Testis (tissue), 3 donors: ENCODE data around the gene COL6A6. TPM values are rescaled to one million over a fixed set of nuclear protein-coding genes. Genes with fewer than 3 reads are reported as not detected.

ENCODE experiments used
- DNase-seq: peaks from one replicate; pipeline ENCODE4 v3.0.0-alpha.2; 2019
- H3K27ac ChIP-seq, 2 donors: fragments of 200-600 bp; sonication (generic); one replicate each; pipeline ENCODE4 v1.5.1; 2019
- H3K27me3 ChIP-seq: fragments of 200-600 bp; sonication (generic); one replicate; pipeline ENCODE4 v1.5.1; 2019
- H3K36me3 ChIP-seq: fragments of 200-600 bp; sonication (generic); one replicate; pipeline ENCODE4 v1.5.1; 2017; ENCODE audit warnings: low read depth; ENCODE audit errors: missing control alignments
- H3K4me1 ChIP-seq: fragments of 200-600 bp; sonication (generic); one replicate; pipeline ENCODE4 v1.5.1; 2019
- H3K4me3 ChIP-seq, 2 donors: fragments of 200-600 bp; sonication (generic); one replicate each; pipeline ENCODE4 v1.5.1; 2017 to 2019
- H3K9me3 ChIP-seq: fragments of 200-600 bp; sonication (generic); one replicate; pipeline ENCODE4 v1.5.1; 2017
- POLR2A ChIP-seq: fragments of 450-650 bp; IDR thresholded peaks from one replicate; pipeline ENCODE4 v1.6.1; 2017; ENCODE audit warnings: antibody characterized with exemption, mild to moderate bottlenecking, moderate library complexity
- WGBS, 2 donors: methylation state at CpG; one replicate each; pipeline ENCODE4 v1.1.5; 2018; 5-methylcytosine and 5-hydroxymethylcytosine counted together
- intact Hi-C: fragments of 100-400 bp; cut with DNase I; formaldehyde crosslinking; loops from one replicate; pipeline ENCODE4 v1.15.1; 2023; ENCODE audit warnings: low total_unique reads
- polyA plus RNA-seq: library from polyadenylated mRNA; stranded (reverse); fragments of 350-450 nt; fragmentation: Illumina TruSeq; extraction: RNeasy Lipid Tissue Mini Kit (QIAGEN cat#74804); gene quantifications from one replicate; pipeline ENCODE4 v1.2.3, GENCODE V29; 2014; ENCODE audit warnings: low read depth, low replicate concordance; ENCODE audit not compliant: insufficient read depth
- total RNA-seq, 2 donors: library from RNA; depleted of rRNA; stranded (reverse); fragments of >200 nt; gene quantifications; one replicate each; pipeline ENCODE4 v1.2.3, GENCODE V29; 2016
- TF ChIP-seq, protein P1 (sequence below), 3 experiments: fragments of 450-650 bp in 2 of 3; fragments of 200-600 bp in 1 of 3; sonication (generic) in 1 of 3; IDR thresholded peaks; one replicate each; pipeline ENCODE4 v1.5.1; 2016 to 2019; ENCODE audit warnings: antibody characterized with exemption in 3 of 3, mild to moderate bottlenecking in 2 of 3, moderate library complexity in 1 of 3

Gene COL6A6
- total and polyA plus RNA-seq, 3 donors from 2014 or later, result 1.3 to 2.4 (median 1.7) TPM

DNA sequence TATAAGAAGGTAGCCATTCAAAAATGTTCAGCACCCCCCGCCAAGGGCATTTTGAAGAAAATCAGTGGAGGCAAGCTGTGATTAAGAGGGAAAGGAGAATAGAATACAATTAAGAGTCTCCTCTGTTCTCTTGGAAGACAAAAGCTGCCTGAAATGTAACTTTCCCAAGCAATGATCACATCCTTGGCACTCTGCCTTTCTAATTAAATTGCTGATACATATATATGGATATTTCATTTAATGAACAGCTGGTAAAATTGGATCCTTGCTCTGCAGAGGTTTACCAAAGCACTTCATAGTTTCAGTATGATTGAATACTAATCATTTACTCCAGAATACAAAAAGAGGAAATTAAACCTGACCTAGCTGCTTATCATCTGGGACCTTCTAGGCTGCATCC lies 10.4 kb downstream of the COL6A6 start:
- no peak for TF ChIP-seq POLR2A
- TF ChIP-seq, protein P1, sequence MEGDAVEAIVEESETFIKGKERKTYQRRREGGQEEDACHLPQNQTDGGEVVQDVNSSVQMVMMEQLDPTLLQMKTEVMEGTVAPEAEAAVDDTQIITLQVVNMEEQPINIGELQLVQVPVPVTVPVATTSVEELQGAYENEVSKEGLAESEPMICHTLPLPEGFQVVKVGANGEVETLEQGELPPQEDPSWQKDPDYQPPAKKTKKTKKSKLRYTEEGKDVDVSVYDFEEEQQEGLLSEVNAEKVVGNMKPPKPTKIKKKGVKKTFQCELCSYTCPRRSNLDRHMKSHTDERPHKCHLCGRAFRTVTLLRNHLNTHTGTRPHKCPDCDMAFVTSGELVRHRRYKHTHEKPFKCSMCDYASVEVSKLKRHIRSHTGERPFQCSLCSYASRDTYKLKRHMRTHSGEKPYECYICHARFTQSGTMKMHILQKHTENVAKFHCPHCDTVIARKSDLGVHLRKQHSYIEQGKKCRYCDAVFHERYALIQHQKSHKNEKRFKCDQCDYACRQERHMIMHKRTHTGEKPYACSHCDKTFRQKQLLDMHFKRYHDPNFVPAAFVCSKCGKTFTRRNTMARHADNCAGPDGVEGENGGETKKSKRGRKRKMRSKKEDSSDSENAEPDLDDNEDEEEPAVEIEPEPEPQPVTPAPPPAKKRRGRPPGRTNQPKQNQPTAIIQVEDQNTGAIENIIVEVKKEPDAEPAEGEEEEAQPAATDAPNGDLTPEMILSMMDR (IDR thresholded peaks at IDR 0.05), result no peak
- Histone ChIP-seq H3K27me3 (no peaks in the 10 kb centered on the region), H3K27ac (no peak overlapping the region), H3K9me3 (no peaks in the 10 kb centered on the region), H3K4me1 (no peaks in the 10 kb centered on the region), H3K4me3 (no peak overlapping the region), H3K36me3 (no peaks in the 10 kb centered on the region)
- intact Hi-C loops, result no loop called here
- DNase-seq, result no peak
- WGBS, 2 donors, result 72 to 73% methylated on average over 1 of the region's 1 CpG

DNA sequence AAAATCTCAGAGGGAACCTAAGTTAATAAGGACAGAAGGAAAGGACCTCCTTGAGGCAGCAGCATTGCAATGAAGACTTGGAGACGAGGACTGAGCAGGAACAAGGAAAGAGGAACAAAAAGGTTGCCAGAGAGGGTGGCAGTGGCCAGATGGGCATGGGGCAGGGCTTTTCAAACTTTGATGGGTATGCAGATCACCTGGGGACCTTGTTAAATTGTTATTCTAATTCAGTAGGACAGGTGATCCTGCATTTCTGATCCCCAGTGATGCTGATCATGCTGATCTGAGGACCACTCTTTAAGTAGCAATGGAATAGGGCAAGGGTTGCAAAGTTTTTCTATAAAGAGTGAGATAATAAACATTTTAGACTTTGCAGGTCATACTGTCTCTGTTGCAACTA lies 11.1 kb downstream of the COL6A6 start:
- Histone ChIP-seq H3K36me3 (no peaks in the 10 kb centered on the region), H3K4me1 (no peaks in the 10 kb centered on the region), H3K27me3 (no peaks in the 10 kb centered on the region), H3K4me3 (no peak overlapping the region), H3K27ac (no peak overlapping the region), H3K9me3 (no peaks in the 10 kb centered on the region)
- intact Hi-C loops, result no loop called here
- DNase-seq, result no peak
- 87 to 89% methylated on average over 1 of the region's 1 CpG for WGBS, 2 donors
- TF ChIP-seq, protein P1 (IDR thresholded peaks at IDR 0.05), result no peak

DNA sequence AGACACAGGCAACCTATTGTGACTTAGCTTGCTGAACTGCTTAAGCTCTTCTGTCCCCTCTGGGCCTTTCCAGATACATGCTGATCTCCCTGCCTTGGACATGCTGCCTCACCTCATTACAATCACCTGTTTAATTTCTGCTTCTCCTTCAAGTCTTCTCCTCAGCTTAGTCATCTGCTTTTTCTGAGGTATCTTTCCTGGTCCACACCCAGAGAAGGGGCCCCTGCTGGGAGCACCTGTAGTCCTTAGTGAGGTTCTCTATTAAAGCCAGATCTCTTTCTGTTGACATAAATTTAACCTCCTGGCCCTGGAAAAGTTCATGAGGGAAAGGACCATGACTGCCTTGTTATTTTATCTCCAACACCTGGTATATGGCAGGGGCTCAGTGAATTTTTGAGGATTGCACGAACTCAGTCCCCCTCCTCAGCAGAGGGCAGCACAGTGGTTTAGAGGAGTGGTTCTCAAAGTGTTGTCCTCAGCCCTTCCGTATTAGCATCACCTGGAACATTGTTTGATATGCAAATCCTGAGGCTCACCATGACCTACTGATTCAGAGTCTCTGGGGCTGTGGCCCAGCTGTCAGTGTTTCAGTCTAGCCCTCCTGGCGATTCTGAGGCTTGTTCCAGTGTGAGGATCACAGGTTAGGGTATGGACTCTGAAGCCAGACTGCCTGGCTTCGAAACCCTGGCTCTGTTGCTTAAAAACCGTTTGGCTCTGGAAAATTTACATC lies 12.7 kb downstream of the COL6A6 start:
- Histone ChIP-seq H3K9me3 (no peaks in the 10 kb centered on the region), H3K4me3 (no peak overlapping the region), H3K27ac (no peak overlapping the region), H3K4me1 (no peaks in the 10 kb centered on the region), H3K27me3 (no peaks in the 10 kb centered on the region), H3K36me3 (no peaks in the 10 kb centered on the region)
- intact Hi-C loops, result no loop called here
- TF ChIP-seq, protein P1 (IDR thresholded peaks at IDR 0.05), result no peak
- TF ChIP-seq POLR2A, result no peak
- no peak for DNase-seq
- 66 to 72% methylated on average over 5 of the region's 5 CpGs for WGBS, 2 donors

- no peaks in the 10 kb centered on the region for H3K9me3 ChIP-seq
- H3K4me1 ChIP-seq, result peaks cover 10% of the 10 kb centered on the region
- WGBS, 2 donors, result 80 to 87% methylated on average over 2 of the region's 2 CpGs
- H3K36me3 ChIP-seq, result no peaks in the 10 kb centered on the region
- TF ChIP-seq, protein P1 (IDR thresholded peaks at IDR 0.05), result no peak
- TF ChIP-seq POLR2A, result no peak
- intact Hi-C loops, result no loop called here
- H3K27me3 ChIP-seq, result no peaks in the 10 kb centered on the region
- H3K4me3 ChIP-seq, result no peak overlapping the region
- no peak overlapping the region for H3K27ac ChIP-seq
- no peak for DNase-seq
Observed at GRCh38 chr3:130533247-130533646, 16.3 kb downstream of the COL6A6 start.
